ENCODE measurements around the gene CRHR2.

The CRHR2 gene

DNA sequence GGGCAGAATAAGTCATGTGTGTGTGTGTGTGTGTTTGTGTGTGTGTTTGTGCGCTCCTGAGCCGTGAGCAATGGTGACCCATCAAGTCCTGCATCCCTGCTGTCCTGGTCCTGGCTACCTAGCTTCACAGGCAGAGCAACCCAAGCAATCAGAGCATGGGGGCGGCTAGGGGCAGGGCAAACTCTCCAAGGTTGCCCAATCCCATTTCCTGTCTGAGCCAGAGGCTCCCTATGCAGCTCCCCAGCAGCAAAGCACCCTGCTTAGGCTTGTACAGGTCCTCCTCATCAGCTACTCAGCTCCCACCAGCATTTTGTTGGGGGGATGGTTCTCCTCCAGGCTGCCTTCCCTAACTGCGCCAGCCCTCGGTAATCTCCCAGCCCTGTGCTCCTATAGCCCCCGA lies 31.1 kb upstream of the CRHR2 start:
- Histone ChIP-seq H3K4me3 (ENCODE audit: insufficient read length, low read depth) (no peak overlapping the region), H3K9me3 (ENCODE audit: insufficient read depth, low read length) (peaks cover 12% of the 10 kb centered on the region; the same call in 1 of the 2 replicates), H3K36me3 (ENCODE audit: insufficient read depth, insufficient read length, low read length) (no peaks in the 10 kb centered on the region), H3K9ac (ENCODE audit: insufficient read length, low read depth) (no peak overlapping the region), H3K4me1 (ENCODE audit: insufficient read depth, insufficient read length) (peaks cover 2% of the 10 kb centered on the region), H3K27me3 (ENCODE audit: insufficient read depth, insufficient read length) (no peaks in the 10 kb centered on the region)
- TF ChIP-seq ZNF274 (IDR thresholded peaks at IDR 0.05; ENCODE audit: low read depth, low read length) (no peak), SUZ12 (IDR thresholded peaks at IDR 0.05; ENCODE audit: extremely low read depth, insufficient read depth, insufficient read length) (no peak), YY1 (IDR thresholded peaks at IDR 0.05; ENCODE audit: insufficient read depth, insufficient read length) (no peak)
- DNase-seq (ENCODE audit: low read depth, low spot score), result no peak

DNA sequence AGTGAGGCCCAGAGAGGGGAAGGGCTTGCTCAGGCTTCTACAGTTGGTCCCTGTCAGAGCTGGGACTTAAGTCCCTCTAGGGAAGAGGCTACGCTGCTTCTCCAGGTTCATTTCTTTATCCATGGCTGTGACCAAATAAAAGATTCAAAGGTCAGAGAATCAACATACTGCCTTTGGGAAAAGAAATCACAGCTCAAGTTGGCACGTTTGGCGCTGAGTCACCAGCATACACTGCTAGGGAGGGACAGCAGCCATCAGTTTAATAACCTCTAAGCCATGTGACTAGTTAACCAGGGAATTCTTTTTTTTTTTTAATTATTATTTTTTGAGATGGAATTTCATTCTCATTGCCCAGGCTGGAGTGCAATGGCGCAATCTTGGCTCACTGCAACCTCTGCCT lies 28.4 kb upstream of the CRHR2 start:
- no peak overlapping the region for H3K9ac ChIP-seq (ENCODE audit: insufficient read length, low read depth)
- no peaks in the 10 kb centered on the region for H3K27me3 ChIP-seq (ENCODE audit: insufficient read depth, insufficient read length)
- no peaks in the 10 kb centered on the region for H3K36me3 ChIP-seq (ENCODE audit: insufficient read depth, insufficient read length, low read length)
- peaks cover 6% of the 10 kb centered on the region for H3K4me1 ChIP-seq (ENCODE audit: insufficient read depth, insufficient read length)
- H3K4me3 ChIP-seq (ENCODE audit: insufficient read length, low read depth), result no peak overlapping the region
- H3K9me3 ChIP-seq (ENCODE audit: insufficient read depth, low read length), result no peaks in the 10 kb centered on the region
- DNase-seq (ENCODE audit: low read depth, low spot score), result no peak
- TF ChIP-seq SUZ12 (IDR thresholded peaks at IDR 0.05; ENCODE audit: extremely low read depth, insufficient read depth, insufficient read length) (no peak), YY1 (IDR thresholded peaks at IDR 0.05; ENCODE audit: insufficient read depth, insufficient read length) (no peak), ZNF274 (IDR thresholded peaks at IDR 0.05; ENCODE audit: low read depth, low read length) (no peak)

DNA sequence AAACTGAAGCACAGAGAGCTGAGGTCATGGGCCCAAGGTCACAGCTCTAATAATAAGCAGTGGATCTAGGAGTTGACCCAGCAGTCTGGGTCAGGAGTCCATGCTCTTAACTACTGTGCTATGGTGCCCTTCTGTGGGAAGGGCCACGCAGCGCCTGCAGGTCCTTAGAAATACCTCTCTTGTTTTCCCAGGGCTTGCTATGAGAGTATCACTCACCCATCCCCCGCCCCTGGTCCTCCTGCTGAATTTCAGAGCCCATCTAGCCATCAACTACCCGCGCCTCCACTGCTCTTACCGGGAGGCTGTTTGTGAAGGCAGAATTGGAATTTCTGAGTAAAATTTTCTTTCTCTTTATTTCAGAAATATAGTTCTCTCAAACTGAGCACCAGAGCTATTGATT lies 27.3 kb upstream of the CRHR2 start:
- no peaks in the 10 kb centered on the region for H3K36me3 ChIP-seq (ENCODE audit: insufficient read depth, insufficient read length, low read length)
- H3K4me1 ChIP-seq (ENCODE audit: insufficient read depth, insufficient read length), result peaks cover 6% of the 10 kb centered on the region
- no peak for TF ChIP-seq SUZ12 (IDR thresholded peaks at IDR 0.05; ENCODE audit: extremely low read depth, insufficient read depth, insufficient read length)
- no peak for TF ChIP-seq ZNF274 (IDR thresholded peaks at IDR 0.05; ENCODE audit: low read depth, low read length)
- no peak for TF ChIP-seq YY1 (IDR thresholded peaks at IDR 0.05; ENCODE audit: insufficient read depth, insufficient read length)
- DNase-seq (ENCODE audit: low read depth, low spot score), result peak; percentile 76
- no peaks in the 10 kb centered on the region for H3K9me3 ChIP-seq (ENCODE audit: insufficient read depth, low read length)
- H3K4me3 ChIP-seq (ENCODE audit: insufficient read length, low read depth), result no peak overlapping the region
- no peaks in the 10 kb centered on the region for H3K27me3 ChIP-seq (ENCODE audit: insufficient read depth, insufficient read length)
- H3K9ac ChIP-seq (ENCODE audit: insufficient read length, low read depth), result no peak overlapping the region

DNA sequence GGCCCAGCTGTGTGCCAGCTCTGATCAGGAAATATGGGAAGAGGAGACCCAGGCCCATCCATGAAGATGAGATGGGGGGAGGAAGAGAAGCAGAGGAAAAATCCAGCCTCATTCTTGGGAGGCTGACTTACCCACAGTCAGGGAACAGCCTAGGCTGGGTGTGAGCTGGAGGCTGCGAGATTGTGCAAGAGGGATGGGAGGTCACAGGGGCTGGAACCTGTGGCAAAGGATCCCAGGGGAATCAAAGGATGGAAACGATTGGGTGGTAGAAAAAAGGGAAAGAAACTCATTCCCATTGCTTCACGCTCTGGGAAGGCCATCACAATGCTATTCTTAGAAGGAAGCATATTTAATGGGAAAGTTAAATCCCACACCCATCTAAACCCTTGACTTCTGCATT lies 26.7 kb upstream of the CRHR2 start:
- no peak overlapping the region for H3K9ac ChIP-seq (ENCODE audit: insufficient read length, low read depth)
- H3K36me3 ChIP-seq (ENCODE audit: insufficient read depth, insufficient read length, low read length), result no peaks in the 10 kb centered on the region
- TF ChIP-seq SUZ12 (IDR thresholded peaks at IDR 0.05; ENCODE audit: extremely low read depth, insufficient read depth, insufficient read length) (no peak), YY1 (IDR thresholded peaks at IDR 0.05; ENCODE audit: insufficient read depth, insufficient read length) (no peak), ZNF274 (IDR thresholded peaks at IDR 0.05; ENCODE audit: low read depth, low read length) (no peak)
- peaks cover 6% of the 10 kb centered on the region for H3K4me1 ChIP-seq (ENCODE audit: insufficient read depth, insufficient read length)
- H3K9me3 ChIP-seq (ENCODE audit: insufficient read depth, low read length), result no peaks in the 10 kb centered on the region
- DNase-seq (ENCODE audit: low read depth, low spot score), result no peak
- no peak overlapping the region for H3K4me3 ChIP-seq (ENCODE audit: insufficient read length, low read depth)
- no peaks in the 10 kb centered on the region for H3K27me3 ChIP-seq (ENCODE audit: insufficient read depth, insufficient read length)

DNA sequence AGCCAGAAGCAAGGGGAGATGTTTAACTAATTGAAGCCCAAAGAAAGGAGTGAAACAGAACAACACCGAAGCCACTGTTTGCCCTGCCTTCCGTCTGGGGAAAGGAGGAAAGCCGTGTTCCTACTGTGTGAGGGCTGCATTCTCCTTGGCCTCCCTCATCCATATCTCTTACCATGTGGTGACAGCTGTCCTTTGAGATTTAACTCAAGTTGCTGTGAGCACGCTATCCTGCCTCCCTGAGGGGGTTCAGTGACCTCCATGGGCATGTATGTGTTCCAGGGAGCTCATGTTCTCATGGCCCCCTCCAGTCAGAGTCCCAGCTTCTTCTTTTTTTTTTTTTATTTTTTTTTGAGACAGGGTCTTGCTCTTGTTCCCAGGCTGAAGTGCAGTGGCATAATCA lies 26.2 kb upstream of the CRHR2 start:
- no peaks in the 10 kb centered on the region for H3K27me3 ChIP-seq (ENCODE audit: insufficient read depth, insufficient read length)
- H3K4me1 ChIP-seq (ENCODE audit: insufficient read depth, insufficient read length), result peaks cover 4% of the 10 kb centered on the region
- H3K4me3 ChIP-seq (ENCODE audit: insufficient read length, low read depth), result no peak overlapping the region
- no peak overlapping the region for H3K9ac ChIP-seq (ENCODE audit: insufficient read length, low read depth)
- no peaks in the 10 kb centered on the region for H3K9me3 ChIP-seq (ENCODE audit: insufficient read depth, low read length)
- H3K36me3 ChIP-seq (ENCODE audit: insufficient read depth, insufficient read length, low read length), result no peaks in the 10 kb centered on the region
- TF ChIP-seq SUZ12 (IDR thresholded peaks at IDR 0.05; ENCODE audit: extremely low read depth, insufficient read depth, insufficient read length), result no peak
- no peak for TF ChIP-seq ZNF274 (IDR thresholded peaks at IDR 0.05; ENCODE audit: low read depth, low read length)
- no peak for TF ChIP-seq YY1 (IDR thresholded peaks at IDR 0.05; ENCODE audit: insufficient read depth, insufficient read length)
- DNase-seq (ENCODE audit: low read depth, low spot score), result no peak

DNA sequence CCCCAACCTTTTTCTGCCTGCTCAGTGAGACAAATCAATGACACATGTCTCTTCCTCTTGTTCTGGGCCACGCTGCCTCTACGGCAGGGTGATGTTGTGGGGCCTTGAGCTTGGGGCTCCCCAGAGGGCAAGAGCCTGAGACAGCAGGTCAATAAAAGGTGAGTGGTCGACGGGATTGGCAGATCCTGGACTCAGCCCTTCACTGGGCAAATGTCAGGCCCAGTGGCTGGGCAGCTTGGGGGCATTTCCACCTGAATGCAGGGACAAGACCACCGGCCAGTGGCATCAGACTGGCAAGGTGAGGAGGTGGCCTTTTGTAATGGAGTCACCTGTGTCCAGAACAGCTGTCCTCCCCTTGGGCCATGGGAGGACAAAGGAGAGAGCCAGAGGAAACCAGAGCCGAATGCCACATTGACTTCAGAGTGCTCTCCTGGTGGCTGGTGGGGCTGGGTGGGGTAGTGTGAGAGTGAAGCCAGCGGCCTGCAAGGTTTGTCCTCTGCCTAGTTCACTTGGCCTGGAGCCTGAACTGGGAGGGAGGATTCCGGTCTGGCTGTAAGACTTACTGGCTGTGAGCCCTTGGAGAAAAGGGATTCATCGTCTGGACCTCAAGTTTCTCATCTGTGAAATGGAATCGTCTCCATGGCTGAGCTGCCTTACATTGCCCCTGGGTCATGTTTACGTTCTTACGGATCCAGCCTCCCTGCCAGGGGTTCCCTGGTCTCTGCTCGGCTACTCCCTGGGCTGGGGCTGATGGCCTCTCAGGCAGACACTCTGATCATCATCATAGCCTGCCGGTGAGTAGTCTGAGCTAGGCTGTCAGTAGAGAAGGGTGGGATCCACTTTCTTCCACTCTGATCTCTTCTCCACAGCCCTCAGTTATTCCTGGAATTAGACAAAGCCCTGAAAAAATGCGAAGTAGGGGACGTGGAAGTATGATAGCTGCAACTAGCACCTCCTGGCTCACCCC lies 25.4 kb upstream of the CRHR2 start:
- TF ChIP-seq SUZ12 (IDR thresholded peaks at IDR 0.05; ENCODE audit: extremely low read depth, insufficient read depth, insufficient read length), result no peak
- TF ChIP-seq YY1 (IDR thresholded peaks at IDR 0.05; ENCODE audit: insufficient read depth, insufficient read length), result no peak
- no peak for TF ChIP-seq ZNF274 (IDR thresholded peaks at IDR 0.05; ENCODE audit: low read depth, low read length)
- Histone ChIP-seq H3K36me3 (ENCODE audit: insufficient read depth, insufficient read length, low read length) (no peaks in the 10 kb centered on the region), H3K9me3 (ENCODE audit: insufficient read depth, low read length) (no peaks in the 10 kb centered on the region), H3K27me3 (ENCODE audit: insufficient read depth, insufficient read length) (no peaks in the 10 kb centered on the region), H3K4me3 (ENCODE audit: insufficient read length, low read depth) (no peak overlapping the region), H3K9ac (ENCODE audit: insufficient read length, low read depth) (no peak overlapping the region), H3K4me1 (ENCODE audit: insufficient read depth, insufficient read length) (peaks cover 4% of the 10 kb centered on the region)
- no peak for DNase-seq (ENCODE audit: low read depth, low spot score)

DNA sequence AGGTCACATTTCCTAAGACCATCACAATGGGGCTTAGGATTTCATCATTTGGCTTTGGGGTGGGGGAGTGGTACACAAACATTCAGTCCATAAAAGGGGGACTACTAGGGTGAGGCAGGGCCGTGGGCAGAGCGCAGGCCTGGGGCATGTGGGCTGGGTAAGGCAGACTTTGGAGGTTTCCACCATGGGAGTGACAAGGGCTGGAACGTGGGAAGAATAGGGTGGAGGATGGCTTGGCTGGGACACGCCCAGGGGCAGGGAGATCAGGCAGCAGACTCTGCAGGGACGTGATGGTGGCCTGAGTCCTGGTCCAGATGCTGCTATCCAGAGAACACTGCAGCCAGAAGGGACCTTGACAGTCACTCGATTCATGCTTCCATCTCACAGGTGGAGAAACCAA lies 24.7 kb upstream of the CRHR2 start:
- DNase-seq (ENCODE audit: low read depth, low spot score), result no peak
- H3K9me3 ChIP-seq (ENCODE audit: insufficient read depth, low read length), result no peaks in the 10 kb centered on the region
- H3K4me3 ChIP-seq (ENCODE audit: insufficient read length, low read depth), result no peak overlapping the region
- H3K9ac ChIP-seq (ENCODE audit: insufficient read length, low read depth), result no peak overlapping the region
- no peak for TF ChIP-seq YY1 (IDR thresholded peaks at IDR 0.05; ENCODE audit: insufficient read depth, insufficient read length)
- TF ChIP-seq SUZ12 (IDR thresholded peaks at IDR 0.05; ENCODE audit: extremely low read depth, insufficient read depth, insufficient read length), result no peak
- no peak for TF ChIP-seq ZNF274 (IDR thresholded peaks at IDR 0.05; ENCODE audit: low read depth, low read length)
- H3K4me1 ChIP-seq (ENCODE audit: insufficient read depth, insufficient read length), result peaks cover 5% of the 10 kb centered on the region
- H3K36me3 ChIP-seq (ENCODE audit: insufficient read depth, insufficient read length, low read length), result no peaks in the 10 kb centered on the region
- no peaks in the 10 kb centered on the region for H3K27me3 ChIP-seq (ENCODE audit: insufficient read depth, insufficient read length)
